GM12891 (cell line): ENCODE measurements around the gene CYP2S1.

Source experiments
- POLR2A ChIP-seq: IDR thresholded peaks from 2 replicates; pipeline ENCODE4 v1.6.1; 2011; ENCODE audit warnings: low read depth, low read length, control low read depth
- POLR2AphosphoS5 ChIP-seq: IDR thresholded peaks from 2 replicates; pipeline ENCODE4 v1.6.1; 2011; ENCODE audit warnings: low read depth, low read length, control low read depth
- POU2F2 ChIP-seq: IDR thresholded peaks from 2 replicates; pipeline ENCODE4 v1.6.1; 2011; ENCODE audit warnings: low read depth, mild to moderate bottlenecking, control low read depth, low read length, moderate library complexity
- SPI1 ChIP-seq: IDR thresholded peaks from 2 replicates; pipeline ENCODE4 v1.6.1; 2011; ENCODE audit warnings: low read depth, low read length, control low read depth

DNA sequence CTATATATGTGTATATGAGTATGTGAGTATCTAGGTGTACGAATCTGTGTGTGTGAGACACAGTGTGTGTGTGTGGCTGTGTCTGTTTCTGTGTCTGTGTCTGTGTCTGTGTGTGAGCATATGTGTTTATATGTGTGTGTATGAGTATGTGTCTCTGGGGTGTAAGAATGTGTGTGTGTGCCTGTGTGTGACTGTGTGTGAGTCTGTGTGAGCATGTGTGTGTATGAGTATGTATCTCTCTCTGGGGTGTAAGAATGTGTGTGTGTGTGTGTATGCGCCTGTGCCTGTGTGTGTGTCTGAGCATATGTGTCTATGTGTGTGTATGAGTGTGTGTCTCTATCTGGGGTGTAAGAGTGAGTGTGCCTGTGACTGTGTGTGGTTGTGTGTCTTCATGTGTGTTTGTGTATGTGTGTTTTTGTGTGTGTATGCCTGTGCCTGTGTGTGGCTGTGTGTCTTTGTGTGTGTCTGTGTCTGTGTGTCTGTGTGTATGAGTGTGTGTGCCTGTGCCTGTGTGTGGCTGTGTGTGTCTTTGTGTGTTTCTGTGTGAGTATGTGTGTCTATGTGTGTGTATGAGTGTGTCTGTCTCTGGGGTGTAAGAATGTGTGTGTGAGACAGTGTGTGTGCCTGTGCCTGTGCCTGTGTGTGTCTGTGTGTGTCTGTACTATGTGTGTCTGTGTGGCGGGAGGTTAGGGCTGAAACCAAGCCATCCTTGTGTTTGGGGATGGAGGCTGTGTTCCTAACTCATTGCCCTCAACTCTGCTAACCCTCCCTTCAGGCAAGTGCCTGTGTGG, 37.2 kb downstream of the CYP2S1 start:
- TF ChIP-seq POLR2A (no peak), POLR2AphosphoS5 (no peak), SPI1 (no peak), POU2F2 (no peak)
